ENCODE results near the gene PDZRN3.

GRCh38 chr3:73379465-73379864 lies 245.3 kb downstream of the PDZRN3 start:
- no peak for TF ChIP-seq CTCF (IDR thresholded peaks at IDR 0.05)
- TF ChIP-seq POLR2A (IDR thresholded peaks at IDR 0.05), result no peak
